GM18870 (cell line): ENCODE results near the gene AMFR.

Experiments used
- ATAC-seq: cut with Tn5 transposase; IDR thresholded peaks from one replicate; pipeline ENCODE4 v1.9.1; 2021; ENCODE audit warnings: moderate library complexity; ENCODE audit not compliant: unreplicated experiment

The AMFR gene

DNA sequence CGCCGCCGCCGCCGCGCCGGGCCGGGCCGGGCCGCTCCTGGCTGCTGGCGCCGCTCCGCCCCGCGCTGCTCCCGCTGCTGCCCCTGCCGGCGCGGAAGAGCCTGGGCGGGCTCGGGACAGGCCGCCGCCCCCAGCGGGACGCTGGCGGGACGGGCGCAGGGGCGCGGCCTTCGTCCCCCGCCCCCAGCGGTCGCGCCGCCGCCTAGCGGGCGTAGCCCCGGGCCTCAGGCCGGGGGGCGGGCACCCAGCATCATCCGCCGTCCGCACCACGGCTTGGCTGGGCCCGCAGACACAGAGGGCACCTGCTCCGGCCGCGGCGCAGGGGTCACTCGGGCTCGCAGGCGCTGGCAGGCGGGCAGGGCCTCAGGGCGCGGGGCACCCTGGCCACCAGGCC is at the start of gene AMFR:
Gene AMFR, minus strand, starts transcription at position 107 of the 394 bp plus-strand sequence. CDS start 218 bp downstream, outside the sequence.
- no peak for ATAC-seq

DNA sequence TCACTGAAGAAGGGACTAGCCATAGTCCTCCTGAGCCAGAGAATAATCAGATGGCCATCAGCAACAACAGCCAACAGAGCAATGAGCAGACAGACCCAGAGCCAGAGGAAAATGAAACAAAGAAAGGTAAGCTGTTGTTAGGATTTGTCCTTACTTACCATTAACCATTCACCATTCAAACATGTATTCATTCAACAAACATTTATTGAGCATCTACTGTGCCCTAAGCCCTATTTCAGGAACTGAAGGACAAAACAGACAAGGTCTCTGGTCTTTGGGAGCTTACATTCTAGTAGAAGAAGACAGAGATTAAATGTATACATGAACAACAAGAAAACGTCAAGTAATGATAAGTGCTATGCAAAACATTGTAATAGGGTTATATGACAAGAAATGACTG is 45.3 kb upstream of the AMFR start:
- no peak for ATAC-seq

DNA sequence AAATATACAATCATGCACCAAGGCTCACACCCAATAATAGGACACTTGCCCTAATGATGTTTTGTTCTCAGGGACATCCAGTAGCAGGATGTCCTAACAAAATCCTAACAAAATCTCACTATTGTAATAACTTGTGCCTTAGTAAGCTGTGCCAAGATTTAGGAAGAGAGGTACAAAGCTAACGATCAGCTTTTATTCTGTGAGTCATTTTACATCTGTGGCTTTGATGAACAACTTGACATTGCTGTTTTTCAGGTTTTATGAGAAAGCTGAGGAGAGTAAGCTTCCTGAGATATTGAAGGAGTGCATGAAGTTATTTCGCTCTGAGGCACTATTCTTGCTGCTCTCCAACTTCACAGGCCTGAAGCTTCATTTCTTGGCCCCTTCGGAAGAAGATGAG is 44.9 kb upstream of the AMFR start:
- ATAC-seq, result no peak

DNA sequence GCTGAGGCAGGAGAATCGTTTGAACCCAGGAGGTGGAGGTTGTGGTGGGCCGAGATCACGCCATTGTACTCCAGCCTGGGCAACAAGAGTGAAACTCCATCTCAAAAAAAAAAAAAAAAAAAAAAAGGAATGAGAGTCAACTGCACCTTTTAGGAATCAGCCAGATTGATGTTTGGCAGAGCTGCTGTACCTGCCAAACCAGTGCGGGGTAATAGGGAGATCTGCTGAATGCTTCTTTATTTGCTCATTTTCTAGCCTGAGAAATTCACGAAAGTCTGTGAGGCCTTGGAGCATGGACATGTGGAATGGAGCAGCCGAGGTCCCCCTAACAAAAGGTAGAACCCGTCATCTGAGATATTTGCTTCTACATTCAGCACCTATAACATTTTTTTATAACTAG is 44.4 kb upstream of the AMFR start:
- no peak for ATAC-seq

DNA sequence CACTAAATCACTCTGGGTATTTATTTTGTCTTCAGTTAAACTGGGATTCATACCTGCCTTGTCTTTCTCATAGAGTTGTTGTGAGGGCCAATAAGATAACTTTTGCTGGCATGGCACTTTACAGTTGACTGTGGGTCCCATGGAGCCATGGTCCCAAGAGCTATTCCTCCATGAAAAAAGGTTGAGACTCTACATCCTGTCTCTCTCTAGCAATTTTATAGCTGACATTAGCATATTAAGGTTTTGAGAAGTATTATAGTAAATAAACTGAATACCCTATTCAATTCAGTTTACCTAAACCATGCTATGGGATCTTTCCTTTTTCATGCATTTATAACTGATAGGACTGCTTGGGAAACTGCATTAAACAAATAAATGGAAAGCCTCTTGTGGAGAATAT is 43.5 kb upstream of the AMFR start:
- no peak for ATAC-seq

DNA sequence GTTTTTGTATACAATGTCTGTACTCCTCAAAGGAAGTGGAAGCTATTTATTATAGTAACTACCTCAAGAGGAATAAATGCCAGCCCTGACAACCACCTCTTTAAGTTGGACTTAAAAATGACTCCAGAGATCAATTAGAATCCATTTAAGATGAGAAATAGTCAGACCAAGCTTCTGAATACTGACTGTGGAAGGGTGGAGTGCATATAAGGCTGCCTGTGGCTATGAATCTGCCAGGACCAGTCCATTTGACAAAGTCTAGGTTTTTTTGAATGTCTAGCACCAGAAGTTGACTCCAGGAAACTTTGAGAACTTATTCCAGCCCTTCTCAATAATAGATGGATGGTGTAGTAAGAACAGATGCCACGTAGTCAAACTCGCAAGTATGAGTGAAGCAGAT is 41.0 kb upstream of the AMFR start:
- ATAC-seq, result no peak

DNA sequence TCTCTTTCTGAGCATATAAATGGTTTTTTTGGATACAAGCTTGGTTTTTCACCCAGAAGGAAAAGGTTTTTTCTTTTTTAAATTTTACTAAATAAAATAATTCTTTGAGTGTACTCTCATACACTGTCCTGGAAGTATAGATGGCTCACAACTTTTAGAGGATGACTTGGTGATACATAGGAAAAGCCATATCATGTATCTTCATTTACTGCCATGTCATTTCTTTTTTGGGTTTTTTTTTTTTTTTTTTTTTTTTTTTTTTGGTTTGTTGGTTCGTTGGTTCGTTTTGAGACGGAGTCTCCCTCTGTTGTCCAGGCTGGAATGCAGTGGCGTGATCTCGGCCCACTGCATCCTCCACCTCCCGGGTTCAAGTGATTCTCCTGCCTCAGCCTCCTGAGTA is 37.8 kb upstream of the AMFR start:
- no peak for ATAC-seq

DNA sequence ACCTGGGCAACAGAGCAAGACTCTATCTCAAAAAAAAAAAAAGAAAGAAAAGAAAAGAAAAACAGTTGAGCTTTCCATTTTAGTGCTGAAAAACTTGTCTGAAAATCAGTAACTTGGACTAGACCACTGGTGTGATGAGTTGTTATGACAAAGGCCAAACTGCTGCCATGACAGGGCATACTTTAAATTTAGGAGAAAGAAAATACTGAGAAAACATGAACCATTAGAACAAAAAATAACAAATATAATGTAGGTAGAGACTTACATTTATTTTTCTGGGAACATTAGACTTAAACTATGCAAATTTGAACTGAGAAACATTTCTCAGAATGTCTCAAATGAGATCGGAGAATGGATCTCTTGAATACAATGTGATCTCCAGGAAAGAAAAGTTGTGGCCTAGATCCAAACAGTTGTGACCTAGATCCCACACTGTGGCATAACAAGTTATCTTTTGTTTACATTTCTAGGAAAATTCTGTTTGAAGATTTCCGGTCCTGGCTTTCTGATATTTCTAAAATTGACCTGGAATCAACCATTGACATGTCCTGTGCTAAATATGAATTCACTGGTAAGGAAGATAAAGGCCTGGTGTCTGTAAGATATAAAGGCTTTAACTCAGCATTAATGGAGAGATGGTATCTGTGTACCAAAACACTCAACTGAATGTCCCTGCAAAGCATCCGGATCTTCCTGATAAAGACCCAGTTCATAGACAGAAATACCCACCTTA is 36.9 kb upstream of the AMFR start:
- no peak for ATAC-seq

DNA sequence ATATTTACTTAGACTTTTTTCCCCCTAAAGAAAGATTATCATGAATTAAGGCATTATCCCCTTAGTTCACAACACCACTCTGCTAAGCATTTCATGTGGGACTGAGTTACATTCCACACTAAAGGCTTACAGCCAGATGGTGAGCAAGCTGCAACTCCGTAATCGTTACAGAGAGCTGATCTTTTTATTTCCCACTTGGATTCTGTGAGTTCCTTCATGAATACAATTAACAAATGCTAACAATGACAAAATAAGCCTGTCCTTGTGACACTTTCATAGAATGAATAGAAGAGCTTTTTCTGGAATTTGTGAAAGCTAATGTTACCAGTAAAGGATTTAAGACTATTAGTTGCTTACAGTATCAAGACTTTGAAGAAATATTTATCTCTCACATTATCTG is 34.8 kb upstream of the AMFR start:
- no peak for ATAC-seq

DNA sequence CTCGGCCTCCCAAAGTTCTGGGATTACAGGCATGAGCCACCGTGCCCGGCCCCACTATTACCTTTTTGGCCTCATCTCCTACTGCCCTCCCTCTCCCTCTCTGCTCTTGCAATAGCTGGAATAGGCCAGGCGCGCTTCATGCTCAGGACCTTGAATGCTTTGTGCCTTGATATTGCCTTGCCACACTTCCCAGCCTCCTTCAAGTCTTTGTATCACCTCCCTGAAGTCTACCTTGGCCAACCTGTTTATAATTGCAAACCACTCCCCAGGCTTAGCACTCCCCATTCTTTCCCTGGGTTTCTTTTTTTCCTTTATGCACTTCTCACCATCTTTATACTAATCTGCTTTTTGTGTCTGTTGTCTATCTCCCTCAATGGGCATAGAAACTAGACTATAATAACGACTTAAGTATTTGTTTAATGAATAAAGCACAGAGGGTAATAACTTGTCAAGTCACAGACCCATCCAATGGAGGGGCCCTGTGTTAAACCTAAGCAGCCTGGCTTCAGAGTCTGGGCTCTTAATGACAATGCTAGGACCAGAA is 32.7 kb upstream of the AMFR start:
- ATAC-seq, result no peak

DNA sequence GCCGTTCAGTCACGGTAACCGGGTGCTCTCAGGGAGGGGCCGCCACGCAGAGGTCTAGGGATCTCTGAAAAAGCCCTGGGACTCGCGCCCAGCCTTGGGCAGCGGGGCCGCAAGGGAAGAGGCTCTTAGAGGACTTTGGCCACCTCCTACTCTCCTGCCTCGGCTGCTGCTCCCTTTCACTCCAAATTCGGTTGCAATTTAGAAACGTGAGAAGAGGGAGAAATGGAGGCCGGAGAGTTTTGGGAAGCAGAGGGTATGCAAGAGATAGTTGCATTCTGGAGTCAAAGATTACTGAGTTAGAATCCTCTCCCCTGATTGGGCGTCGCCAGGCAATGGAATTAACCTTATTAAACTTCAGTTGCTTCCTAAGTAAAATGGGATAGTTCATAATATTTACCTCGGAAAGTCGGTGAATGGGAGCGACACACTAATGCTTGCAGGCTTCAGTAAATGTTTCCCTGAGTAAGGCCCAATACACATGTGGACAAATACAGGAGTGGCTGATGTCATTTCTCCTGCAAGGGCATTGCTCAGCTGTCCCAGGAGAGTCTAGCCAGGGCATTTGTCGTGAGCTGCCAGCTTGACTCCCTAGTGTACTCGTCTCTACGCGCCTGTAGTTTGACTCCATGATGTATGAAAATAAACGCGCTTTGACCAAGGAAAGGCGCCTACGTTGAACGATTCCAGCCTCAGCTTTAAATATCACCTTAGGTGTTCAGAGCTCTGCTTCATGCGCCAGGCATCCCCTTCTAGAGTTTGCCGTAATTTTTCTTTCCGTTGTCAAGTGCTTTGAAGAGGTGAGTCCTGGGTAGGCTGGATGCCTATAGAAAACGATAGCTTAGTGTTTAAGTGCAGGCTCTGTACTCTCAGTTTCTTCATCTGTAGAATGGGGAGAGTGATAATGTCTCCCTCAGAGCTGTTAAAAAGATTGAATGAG is 26.7 kb upstream of the AMFR start:
- peak; percentile 32 for ATAC-seq

DNA sequence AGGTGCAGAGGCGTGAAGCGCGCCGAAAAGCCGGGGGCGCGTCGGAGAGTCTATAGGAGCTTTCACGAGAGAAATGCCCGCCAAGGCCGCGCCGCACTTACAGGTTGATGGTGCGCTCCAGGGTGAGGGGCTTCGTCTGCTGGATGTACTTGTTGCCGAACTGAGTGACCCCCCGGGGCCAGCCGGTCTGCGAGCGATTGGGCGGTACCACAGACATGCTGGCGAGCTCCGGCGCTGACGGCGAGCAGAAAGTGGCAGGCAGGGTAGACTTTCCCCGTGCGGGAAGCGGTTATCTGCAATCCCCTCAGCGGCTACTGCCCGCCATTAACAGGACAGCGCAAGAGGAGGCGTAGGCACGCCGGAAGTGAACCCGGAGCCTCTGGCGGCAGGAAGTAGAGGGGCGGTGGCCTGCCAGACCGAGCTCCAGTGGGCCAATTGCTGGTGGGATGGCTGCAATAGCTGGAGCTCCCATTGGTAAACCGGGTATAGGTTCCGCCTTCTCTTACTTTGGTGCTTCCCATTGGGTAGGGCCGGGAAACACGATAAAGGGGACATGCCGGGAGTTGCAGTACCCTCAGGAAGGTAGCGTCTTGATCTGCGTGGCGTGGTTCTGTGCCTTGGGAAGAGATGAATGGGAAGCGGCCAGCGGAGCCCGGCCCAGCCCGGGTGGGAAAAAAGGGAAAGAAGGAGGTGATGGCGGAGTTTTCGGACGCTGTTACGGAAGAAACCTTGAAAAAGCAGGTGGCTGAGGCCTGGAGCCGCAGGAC is 25.8 kb upstream of the AMFR start, which contains the start of the genes NUDT21 and OGFOD1:
Gene NUDT21, minus strand, starts transcription at position 347 of the 767 bp plus-strand sequence. Its CDS starts 130 bp downstream, at position 217.
Gene OGFOD1, plus strand, starts transcription at position 569 of the 767 bp plus-strand sequence. Its CDS starts 59 bp downstream, at position 628.
- ATAC-seq, result peak; percentile 96

DNA sequence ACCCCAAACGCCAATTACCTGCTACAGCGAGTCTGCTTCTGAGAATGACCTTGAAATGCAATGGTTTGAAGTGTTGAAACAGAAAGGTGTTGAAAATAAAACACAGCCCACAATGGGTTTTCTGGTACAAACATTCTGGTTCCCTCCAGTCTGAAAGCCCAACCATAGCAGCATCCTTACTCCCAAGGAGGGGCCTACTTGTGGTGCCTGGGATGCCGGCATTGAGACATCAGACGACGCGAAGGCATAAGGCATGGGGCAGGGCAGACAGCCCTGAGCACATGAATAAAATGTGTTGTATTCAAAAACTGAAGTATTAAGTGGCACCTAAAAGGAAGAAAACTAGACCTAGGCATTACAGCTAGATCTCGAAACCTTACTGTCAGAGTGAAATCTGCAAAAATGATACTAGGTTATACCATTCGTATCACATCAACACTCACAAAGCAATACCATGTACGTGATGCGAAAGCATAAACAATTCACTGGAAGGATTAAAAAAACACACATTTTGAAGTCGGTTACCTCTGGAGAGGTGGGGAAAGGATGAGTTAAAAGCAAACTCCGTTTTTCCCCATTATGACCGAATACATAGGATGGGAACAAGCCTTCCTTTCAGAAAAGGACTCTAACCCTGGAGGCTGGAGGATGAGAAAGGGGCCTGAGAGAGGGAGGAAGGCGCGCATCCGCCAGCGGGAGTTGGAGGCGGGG is 25.1 kb upstream of the AMFR start:
- peak; percentile 8 for ATAC-seq

DNA sequence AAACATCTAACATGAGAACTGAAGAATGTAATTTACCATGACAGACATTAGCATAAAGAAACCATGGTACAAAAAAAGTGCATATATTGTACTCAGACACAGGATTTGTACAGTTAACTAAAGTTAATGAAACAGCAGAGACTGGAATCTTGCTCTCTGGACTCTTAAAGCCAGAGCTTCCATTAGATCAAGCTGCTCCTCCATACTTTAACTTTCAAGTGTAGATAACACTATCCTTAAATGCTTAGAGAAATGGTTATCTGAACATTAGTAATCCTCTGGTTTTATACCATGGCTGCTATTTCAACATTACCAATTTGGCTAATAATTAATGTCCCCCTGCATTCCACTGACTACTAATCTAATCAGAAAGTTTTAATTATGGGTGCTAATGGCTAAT is 22.7 kb upstream of the AMFR start:
- ATAC-seq, result no peak

DNA sequence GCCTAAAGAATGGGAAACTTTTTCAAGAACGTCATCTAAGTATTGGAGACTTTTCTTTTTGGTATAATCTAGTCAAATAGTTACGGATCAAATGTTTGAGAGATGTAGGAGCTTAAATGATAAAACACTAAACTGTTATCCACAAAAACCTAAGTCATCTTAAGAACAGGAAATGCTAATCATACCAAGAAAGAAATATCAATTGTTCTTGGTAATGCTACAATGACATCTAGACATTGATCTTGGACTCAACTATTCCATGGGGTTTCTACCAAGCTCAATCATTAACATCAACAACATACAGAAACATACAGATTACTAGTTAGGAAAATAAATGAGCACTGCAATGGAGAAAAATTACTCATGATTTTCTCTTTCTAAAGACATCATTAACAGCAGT is 21.9 kb upstream of the AMFR start:
- no peak for ATAC-seq

DNA sequence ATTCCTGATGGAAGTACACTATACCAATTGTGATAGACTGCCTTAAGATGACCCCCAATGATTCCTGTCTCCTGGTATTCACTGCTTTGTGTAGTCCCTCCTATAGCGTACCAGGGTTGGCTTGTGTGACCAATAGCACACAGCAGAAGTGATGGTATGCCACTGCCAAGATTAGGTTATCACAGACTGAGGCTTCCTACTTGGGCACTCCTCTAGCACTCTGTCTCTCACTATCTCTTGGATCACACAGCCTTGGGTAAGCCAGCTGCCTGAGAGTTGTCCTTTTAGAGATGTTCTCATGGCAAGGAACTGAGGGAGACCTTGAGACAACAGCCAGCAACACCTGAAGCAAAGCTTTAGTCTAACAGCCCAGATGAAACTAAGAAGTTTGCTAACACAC is 12.7 kb upstream of the AMFR start:
- ATAC-seq, result no peak

DNA sequence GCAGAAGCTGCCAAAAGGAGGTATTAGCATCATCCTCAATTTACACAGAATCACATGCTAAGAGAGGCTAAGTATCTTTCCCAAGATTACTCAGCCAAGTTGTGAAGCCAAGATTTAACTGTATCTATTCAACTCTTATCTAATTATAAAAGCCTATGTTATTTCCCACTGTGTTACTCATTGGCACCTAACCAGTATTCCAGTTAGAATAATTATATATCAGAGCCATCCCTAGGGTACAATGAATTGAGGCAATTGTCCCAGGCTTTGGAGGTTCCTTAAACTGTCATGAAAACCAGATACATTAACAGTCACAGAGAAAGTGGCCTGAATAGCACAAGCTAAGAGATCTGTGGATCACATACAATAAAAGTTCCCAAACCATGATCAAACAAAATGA is 10.9 kb upstream of the AMFR start:
- no peak for ATAC-seq

DNA sequence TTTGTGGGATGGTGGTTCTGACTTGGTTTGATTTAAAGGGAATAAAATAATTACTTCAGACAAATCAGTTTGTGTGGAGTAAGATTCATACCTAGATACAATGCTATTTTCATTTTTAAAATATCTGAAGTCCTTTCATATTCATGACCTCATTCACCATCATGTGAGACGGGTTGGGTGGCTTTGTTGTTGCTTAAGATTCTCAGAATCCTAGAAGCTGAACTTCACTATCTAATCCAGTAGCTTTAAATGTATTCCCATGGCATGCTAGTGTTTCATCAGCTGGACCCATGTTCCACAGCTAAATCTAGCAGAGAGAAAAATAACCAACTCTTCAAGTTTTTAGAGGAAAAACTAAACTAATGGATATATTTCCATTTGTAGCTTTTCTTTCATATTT is 2.7 kb upstream of the AMFR start:
- no peak for ATAC-seq

DNA sequence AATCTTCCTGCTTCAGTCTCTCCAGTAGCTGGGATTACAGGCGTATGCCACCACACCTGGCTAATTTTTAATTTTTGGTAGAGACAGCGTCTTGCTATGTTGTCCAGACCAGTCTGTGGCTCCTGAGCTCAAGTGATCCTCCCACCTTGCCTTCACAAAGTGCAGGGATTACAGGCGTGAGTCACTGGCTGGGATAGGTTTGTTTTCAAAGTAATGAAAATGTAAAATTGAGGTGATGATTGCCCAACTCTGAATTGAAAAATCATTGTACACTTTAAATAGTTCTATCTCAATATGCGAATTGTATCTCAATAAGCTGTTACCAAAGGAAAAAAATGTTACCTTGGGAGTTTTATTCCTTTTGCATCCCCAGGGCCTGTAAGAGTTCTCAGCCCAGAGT is 1.2 kb upstream of the AMFR start:
- no peak for ATAC-seq

DNA sequence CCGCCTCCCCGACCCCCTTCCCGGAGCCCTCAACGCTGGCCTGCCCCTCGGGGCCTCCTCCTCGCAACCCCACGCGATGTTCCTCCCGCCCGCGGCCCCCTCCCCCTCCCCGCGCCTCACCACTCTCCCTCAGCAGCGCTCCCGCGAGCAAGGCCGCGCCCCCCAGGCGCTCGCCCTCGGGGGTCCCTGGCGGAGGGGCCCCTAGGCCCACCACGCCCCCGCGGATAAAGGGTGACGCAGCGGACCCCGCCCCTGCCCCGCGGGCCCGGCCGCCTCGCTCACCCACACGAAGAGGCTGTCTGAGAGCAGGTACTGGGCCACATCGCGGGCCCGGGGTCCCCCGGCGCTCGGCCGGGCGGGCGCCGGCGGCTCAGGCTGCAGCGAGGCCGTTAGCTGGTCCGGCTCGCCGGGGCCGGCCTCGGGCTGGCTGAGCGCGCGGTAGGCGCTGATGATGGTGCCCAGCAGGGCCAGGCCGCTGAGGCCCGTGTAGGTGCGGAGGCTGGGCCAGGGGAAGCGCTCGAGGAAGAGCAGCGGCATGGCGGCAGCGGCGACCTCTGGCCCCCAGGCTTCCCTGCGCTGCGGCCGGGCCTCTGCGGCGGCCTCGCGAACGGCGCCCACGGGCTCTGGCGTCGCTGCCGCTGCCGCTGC is 430 bp downstream of the AMFR start:
- ATAC-seq, result no peak
